ENCODE results near the gene SPAG9. TPM values are rescaled to one million over a fixed set of nuclear protein-coding genes. Genes with fewer than 3 reads are reported as not detected.

SPAG9 gene
- total and polyA plus RNA-seq, 2 experiments from 2014 or later, result 13.7 to 45.0 TPM

GRCh38 chr17:50931144-50931908 is 189.3 kb downstream of the SPAG9 start:
- Histone ChIP-seq H3K27me3 (ENCODE audit: insufficient read depth) (peaks cover 24% of the 10 kb centered on the region), H3K4me2 (peak overlapping the region; percentile 86), H2AFZ (peak overlapping the region; percentile 99), H3K4me1 (ENCODE audit: insufficient read depth) (peaks cover 14% of the 10 kb centered on the region), H3K79me2 (replicated peaks; ENCODE audit: insufficient read depth) (no peaks in the 10 kb centered on the region), H3K36me3 (ENCODE audit: insufficient read depth) (no peaks in the 10 kb centered on the region), H3K4me3 (peak overlapping the region; percentile 66), H3K9me2 (ENCODE audit: insufficient read depth) (no peaks in the 10 kb centered on the region), H3F3A (replicated peaks; ENCODE audit: low read depth) (0 out of 2 replicates have a peak, but pooled peaks cover 8% of the 10 kb centered on the region), H4K20me1 (replicated peaks; ENCODE audit: insufficient read depth) (no peaks in the 10 kb centered on the region), H3K27ac (ENCODE audit: low read depth) (no peak overlapping the region)
- Mint-ChIP-seq H3K36me3 (ENCODE audit: low read depth) (no peaks in the 10 kb centered on the region), H3K27me3 (ENCODE audit: insufficient read depth, low read depth, poor library complexity) (peaks cover 29% of the 10 kb centered on the region), H3K4me1 (peaks cover 26% of the 10 kb centered on the region; the same call in 2 of the 3 replicates), H3K9me3 (no peaks in the 10 kb centered on the region), H3K4me3 (peak overlapping the region; percentile 82), H3K27ac (no peak overlapping the region)
- TF ChIP-seq ETS1 (IDR thresholded peaks at IDR 0.05), result no peak
- no peak for TF ChIP-seq EZH2phosphoT487 (IDR thresholded peaks at IDR 0.05; ENCODE audit: unreplicated experiment)
- TF ChIP-seq REST (IDR thresholded peaks at IDR 0.05; ENCODE audit: unreplicated experiment), result no peak
- no peak for TF ChIP-seq STAT1 (IDR thresholded peaks at IDR 0.05; ENCODE audit: unreplicated experiment)
- no peak for TF ChIP-seq ZNF331 (CRISPR knock-in tag; IDR thresholded peaks at IDR 0.05; ENCODE audit: low read depth)
- no peak for TF ChIP-seq CREB1 (CRISPR knock-in tag; IDR thresholded peaks at IDR 0.05; ENCODE audit: low read depth)
- no peak for TF ChIP-seq ZNF114 (CRISPR knock-in tag; IDR thresholded peaks at IDR 0.05)
- no peak for TF ChIP-seq POLR2AphosphoS5 (IDR thresholded peaks at IDR 0.05; ENCODE audit: low read depth)
- TF ChIP-seq EZH2 (IDR thresholded peaks at IDR 0.05; ENCODE audit: low read depth, unreplicated experiment), result no peak
- TF ChIP-seq NANOG (IDR thresholded peaks at IDR 0.05; ENCODE audit: borderline replicate concordance), result no peak
- ATAC-seq (peak; percentile 93), DNase-seq (ENCODE audit: low spot score) (peak; percentile 90)

GRCh38 chr17:50928646-50929045 is 192.0 kb downstream of the SPAG9 start:
- H2AFZ ChIP-seq, result no peak overlapping the region
- no peak overlapping the region for H3K4me2 ChIP-seq
- Mint-ChIP-seq H3K27ac (no peak overlapping the region), H3K9me3 (no peaks in the 10 kb centered on the region), H3K36me3 (ENCODE audit: low read depth) (no peaks in the 10 kb centered on the region), H3K27me3 (ENCODE audit: insufficient read depth, low read depth, poor library complexity) (peaks cover 29% of the 10 kb centered on the region), H3K4me1 (peaks cover 27% of the 10 kb centered on the region), H3K4me3 (no peak overlapping the region)
- no peaks in the 10 kb centered on the region for H3K9me2 ChIP-seq (ENCODE audit: insufficient read depth)
- no peak overlapping the region for H3K4me3 ChIP-seq
- H3K4me1 ChIP-seq (ENCODE audit: insufficient read depth), result peaks cover 21% of the 10 kb centered on the region
- 0 out of 2 replicates have a peak, but pooled peaks cover 8% of the 10 kb centered on the region for H3F3A ChIP-seq (replicated peaks; ENCODE audit: low read depth)
- H3K79me2 ChIP-seq (replicated peaks; ENCODE audit: insufficient read depth), result no peaks in the 10 kb centered on the region
- DNase-seq (ENCODE audit: low spot score) (no peak), ATAC-seq (no peak)
- no peaks in the 10 kb centered on the region for H3K36me3 ChIP-seq (ENCODE audit: insufficient read depth)
- H4K20me1 ChIP-seq (replicated peaks; ENCODE audit: insufficient read depth), result no peaks in the 10 kb centered on the region
- H3K27me3 ChIP-seq (ENCODE audit: insufficient read depth), result peaks cover 24% of the 10 kb centered on the region
- TF ChIP-seq ZNF331 (CRISPR knock-in tag; IDR thresholded peaks at IDR 0.05; ENCODE audit: low read depth) (no peak), CREB1 (CRISPR knock-in tag; IDR thresholded peaks at IDR 0.05; ENCODE audit: low read depth) (no peak), ZNF114 (CRISPR knock-in tag; IDR thresholded peaks at IDR 0.05) (no peak), ETS1 (IDR thresholded peaks at IDR 0.05) (no peak), JUNB (IDR thresholded peaks at IDR 0.05; ENCODE audit: unreplicated experiment) (no peak), EZH2phosphoT487 (IDR thresholded peaks at IDR 0.05; ENCODE audit: unreplicated experiment) (no peak), POLR2AphosphoS5 (IDR thresholded peaks at IDR 0.05; ENCODE audit: low read depth) (no peak), CTCF (conservative IDR thresholded peaks at IDR 0.05; ENCODE audit: low read depth in 2 of 2) (no peak), NANOG (IDR thresholded peaks at IDR 0.05; ENCODE audit: borderline replicate concordance) (no peak)
- no peak overlapping the region for H3K27ac ChIP-seq (ENCODE audit: low read depth)
